SK-N-MC (cell line): ENCODE results near the gene TMEM132E.

Source experiments
- EZH2 ChIP-seq: fragments of 200-600 bp; sonication (generic); IDR thresholded peaks from one replicate; pipeline ENCODE4 v1.6.1; 2017; ENCODE audit warnings: antibody characterized with exemption
- POLR2AphosphoS5 ChIP-seq: IDR thresholded peaks from 2 replicates; pipeline ENCODE4 v1.6.1; 2012; ENCODE audit warnings: mild to moderate bottlenecking, low read depth, low read length, borderline replicate concordance

GRCh38 chr17:34619687-34620217 is 40.4 kb downstream of the TMEM132E start:
- TF ChIP-seq POLR2AphosphoS5 (no peak), EZH2 (no peak)
